ENCODE measurements around the gene MAP3K10. TPM values are rescaled to one million over a fixed set of nuclear protein-coding genes. Genes with fewer than 3 reads are reported as not detected.

Gene MAP3K10
- total and polyA plus RNA-seq, 2 of the 4 experiments (the other 2 are of a cell fraction) = 1.8 to 5.5 TPM

- Histone ChIP-seq H2AK5ac (ENCODE audit: low read depth, low read length) (no peak overlapping the region), H2BK15ac (ENCODE audit: low read depth, low read length) (no peak overlapping the region), H3K36me3 (ENCODE audit: control insufficient read depth, insufficient read depth, low read length) (peaks cover 34% of the 10 kb centered on the region), H3K4me3 (ENCODE audit: insufficient read depth, low read depth, low read length) (no peak overlapping the region), H4K91ac (ENCODE audit: insufficient read depth, low read depth, low read length) (no peak overlapping the region), H2BK5ac (ENCODE audit: low read depth, low read length, poor library complexity, severe bottlenecking) (no peak overlapping the region), H3K4ac (ENCODE audit: low read depth, low read length) (no peak overlapping the region), H2AK9ac (replicated peaks; ENCODE audit: low read depth, low read length, poor library complexity) (no peak overlapping the region), H3K4me1 (ENCODE audit: control insufficient read depth, insufficient read depth, low read length) (no peaks in the 10 kb centered on the region), H2BK120ac (ENCODE audit: low read depth, low read length) (no peak overlapping the region), H3K9me3 (ENCODE audit: control insufficient read depth, insufficient read depth, low read length) (no peaks in the 10 kb centered on the region), H3K56ac (ENCODE audit: extremely low read depth, insufficient read depth, low read length) (no peak overlapping the region), H4K20me1 (ENCODE audit: insufficient read depth, low read length) (no peaks in the 10 kb centered on the region), H3K9me1 (ENCODE audit: insufficient read depth, low read length) (peaks cover 5% of the 10 kb centered on the region; the same call in 1 of the 2 replicates), H3K4me2 (ENCODE audit: low read depth, low read length) (no peak overlapping the region), H3K79me1 (ENCODE audit: low read depth in 1 of 2, low read length in 2 of 2) (no peaks in the 10 kb centered on the region), H2AFZ (replicated peaks; ENCODE audit: low read length, poor library complexity) (no peak overlapping the region), H2BK20ac (ENCODE audit: low read depth, low read length) (no peak overlapping the region), H3K27ac (ENCODE audit: insufficient read depth, low read length) (no peak overlapping the region), H4K8ac (ENCODE audit: low read depth in 2 of 2, low read length in 2 of 2) (no peak overlapping the region), H4K5ac (ENCODE audit: low read depth, low read length) (no peak overlapping the region), H3K18ac (ENCODE audit: low read depth, low read length) (no peak overlapping the region), H3K14ac (replicated peaks; ENCODE audit: low read depth, low read length) (no peak overlapping the region), H3K23ac (ENCODE audit: low read depth, low read length) (no peak overlapping the region), H3K27me3 (ENCODE audit: control insufficient read depth, insufficient read depth, low read length) (no peaks in the 10 kb centered on the region), H3K9ac (ENCODE audit: low read depth, low read length) (no peak overlapping the region)
- 100% methylated on average over 1 of the region's 9 CpGs; no CpG with 5 or more reads in 1 of the 2 experiments for WGBS, 2 experiments (ENCODE audit: extremely low coverage in 2 of 2, insufficient read length in 1 of 2)
- dilution Hi-C loops (cut with HindIII; ENCODE audit: low sequenced_read_pairs, unreplicated experiment) (no loop called here), in situ Hi-C loops (cut with MboI; ENCODE audit: low sequenced_read_pairs) (no loop called here), intact Hi-C loops (cut with micrococcal nuclease) (no loop called here)
- BruUV-seq (replicated peaks) = no TSS peak
- POLR2A ChIA-PET (ENCODE audit: unreplicated experiment) = no interaction called here
- no peak for DNase-seq
- CTCF ChIA-PET = interaction anchor here (0.6 kb wide), 1 partner anchor 238 kb away, joined by 3 read pairs; no protein-coding TSS in a partner anchor
- TF ChIP-seq POLR2A (IDR thresholded peaks at IDR 0.05; ENCODE audit: low read depth, low read length) (no peak), RCOR1 (IDR thresholded peaks at IDR 0.05; ENCODE audit: insufficient replicate concordance, low read length) (no peak), FOS (IDR thresholded peaks at IDR 0.05; ENCODE audit: low read depth, low read length) (no peak), CEBPB (IDR thresholded peaks at IDR 0.05; ENCODE audit: low read depth, low read length) (no peak), RAD21 (IDR thresholded peaks at IDR 0.05; ENCODE audit: low read length) (no peak), CHD1 (IDR thresholded peaks at IDR 0.05; ENCODE audit: low read depth, low read length) (no peak), MAZ (IDR thresholded peaks at IDR 0.05; ENCODE audit: borderline replicate concordance, low read depth, low read length) (no peak), RFX5 (IDR thresholded peaks at IDR 0.05; ENCODE audit: low read depth, low read length) (no peak), MXI1 (IDR thresholded peaks at IDR 0.05; ENCODE audit: borderline replicate concordance, low read depth, low read length) (no peak), SMC3 (IDR thresholded peaks at IDR 0.05; ENCODE audit: low read depth, low read length) (no peak), MAFK (IDR thresholded peaks at IDR 0.05; ENCODE audit: low read depth, low read length) (no peak)
- TF ChIP-seq, protein P1, sequence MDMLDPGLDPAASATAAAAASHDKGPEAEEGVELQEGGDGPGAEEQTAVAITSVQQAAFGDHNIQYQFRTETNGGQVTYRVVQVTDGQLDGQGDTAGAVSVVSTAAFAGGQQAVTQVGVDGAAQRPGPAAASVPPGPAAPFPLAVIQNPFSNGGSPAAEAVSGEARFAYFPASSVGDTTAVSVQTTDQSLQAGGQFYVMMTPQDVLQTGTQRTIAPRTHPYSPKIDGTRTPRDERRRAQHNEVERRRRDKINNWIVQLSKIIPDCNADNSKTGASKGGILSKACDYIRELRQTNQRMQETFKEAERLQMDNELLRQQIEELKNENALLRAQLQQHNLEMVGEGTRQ (IDR thresholded peaks at IDR 0.05; ENCODE audit: low read depth, low read length) = no peak
- no peak; the same call in 1 of the 2 replicates for ATAC-seq (ENCODE audit: low read depth)
Measured at GRCh38 chr19:40200341-40201099, 9.3 kb downstream of the MAP3K10 start.
